GM19468 (cell line): ENCODE measurements around the gene LST1.

Experiments used
- ATAC-seq: cut with Tn5 transposase; IDR thresholded peaks from one replicate; pipeline ENCODE4 v1.9.1; 2021; ENCODE audit warnings: mild to moderate bottlenecking, moderate library complexity, moderate number of reproducible peaks; ENCODE audit not compliant: unreplicated experiment; ENCODE audit errors: extremely low read depth

LST1 gene

DNA sequence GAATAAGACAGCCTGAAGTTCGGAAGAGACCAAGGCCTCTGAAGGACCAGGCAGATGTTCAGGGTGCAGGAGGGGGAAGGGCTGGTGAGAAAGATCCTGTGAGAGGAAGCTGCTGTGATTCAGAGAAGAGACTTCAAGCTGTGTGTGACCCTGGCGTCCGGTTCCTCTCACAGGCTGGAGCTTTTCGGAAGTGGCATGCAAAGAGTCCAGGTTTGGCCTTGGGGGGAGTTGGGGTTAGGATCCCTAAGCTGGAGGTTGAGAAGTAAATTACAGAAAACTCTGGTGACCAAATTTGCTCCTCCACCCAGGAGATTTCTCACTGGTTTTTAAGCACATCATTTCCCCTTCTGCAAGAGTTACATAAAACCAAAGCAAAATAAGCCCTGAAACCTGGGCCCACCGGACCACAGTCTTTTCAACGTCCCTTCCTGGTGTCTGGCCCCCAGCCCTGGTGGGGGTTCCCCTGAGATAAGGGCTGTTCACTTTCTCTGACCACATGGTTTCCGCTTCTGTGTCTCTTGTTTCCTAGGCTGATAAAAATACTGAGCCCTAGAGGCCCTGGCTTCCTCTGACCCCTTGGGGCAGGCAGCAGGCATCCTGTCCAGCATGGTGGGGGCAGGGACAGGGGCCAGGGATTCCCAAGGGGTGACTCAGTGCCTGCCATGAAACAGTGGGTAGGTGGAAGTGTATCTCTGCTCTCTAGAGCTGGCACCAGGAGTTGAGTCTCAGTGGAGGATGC, 25.9 kb upstream of the LST1 start:
- ATAC-seq = peak; percentile 51

DNA sequence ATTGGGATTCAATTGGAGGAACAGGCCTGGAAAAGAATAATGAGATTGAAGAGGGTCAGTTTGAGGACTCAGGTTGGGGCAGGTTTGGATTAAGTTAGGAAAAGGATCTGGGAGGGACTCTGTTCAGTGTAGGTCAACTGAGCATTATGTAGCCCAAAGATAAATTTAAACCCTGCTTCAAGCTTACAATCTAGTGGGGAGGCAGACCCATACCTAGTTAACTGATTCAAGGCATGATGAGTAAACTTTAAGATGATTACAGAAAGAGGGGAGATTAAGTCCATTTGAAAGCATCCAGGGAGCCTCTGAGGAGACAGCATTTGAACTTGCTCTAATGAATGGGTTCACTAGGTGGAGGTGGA, 25.4 kb upstream of the LST1 start:
- no peak for ATAC-seq

DNA sequence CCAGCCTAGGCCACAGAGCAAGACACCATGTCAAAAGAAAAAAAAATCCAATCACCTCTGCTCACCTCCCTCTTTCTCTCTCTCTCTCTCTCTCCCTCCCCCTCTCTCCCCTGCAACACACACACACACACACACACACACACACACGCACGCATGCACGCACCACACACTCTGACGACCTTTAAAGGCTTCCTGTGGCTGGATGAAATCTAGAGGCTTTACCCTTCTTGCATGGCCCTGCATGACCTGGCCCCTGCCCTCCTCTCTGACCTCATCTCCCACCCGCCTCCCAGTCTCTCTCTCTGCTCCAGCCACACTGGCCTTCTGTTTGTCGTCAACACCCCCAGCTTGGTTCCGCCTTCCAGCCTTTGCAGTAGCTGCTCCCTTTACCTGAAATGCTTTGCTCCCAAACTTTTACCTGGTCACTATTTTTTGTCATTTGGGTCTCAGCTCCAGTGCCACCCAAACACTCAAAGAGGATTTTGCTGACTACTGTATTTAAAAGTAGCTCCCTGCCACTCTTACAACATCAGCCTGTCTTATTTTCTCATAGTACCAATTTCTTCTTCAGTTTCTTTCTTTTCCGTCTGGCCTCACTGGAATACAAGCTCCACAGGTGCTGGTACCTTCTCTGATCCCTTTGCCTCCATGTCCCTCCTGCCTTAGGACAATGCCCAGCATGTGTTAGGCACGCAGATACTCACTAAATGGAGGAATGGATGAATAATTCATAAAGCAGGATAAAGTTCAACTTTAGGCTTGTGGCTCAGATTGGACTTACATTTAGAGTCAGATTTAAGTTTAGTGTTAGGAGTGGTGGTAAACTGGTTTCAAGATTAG, 18.3 kb upstream of the LST1 start:
- no peak for ATAC-seq

DNA sequence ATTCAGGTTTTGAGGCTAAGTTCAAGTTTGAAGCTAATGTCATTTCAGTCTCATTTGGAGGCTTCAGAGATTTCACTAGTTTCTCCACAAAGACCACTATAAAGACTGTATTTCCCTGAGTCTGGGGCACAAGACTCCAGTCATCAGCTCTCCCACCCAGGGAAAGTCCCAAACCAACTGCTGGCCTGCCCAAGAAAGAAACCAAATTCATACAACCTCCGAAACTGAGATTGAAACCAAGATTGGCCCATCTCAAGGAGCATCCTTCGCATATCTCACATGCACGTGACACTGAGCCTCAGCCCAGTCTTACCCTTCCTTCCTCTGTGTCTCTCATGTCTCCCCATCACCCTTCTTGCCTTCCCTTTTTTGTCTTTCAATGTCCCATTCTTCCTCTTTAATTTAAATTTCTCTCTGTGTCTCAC, 17.5 kb upstream of the LST1 start:
- ATAC-seq = peak; percentile 67

DNA sequence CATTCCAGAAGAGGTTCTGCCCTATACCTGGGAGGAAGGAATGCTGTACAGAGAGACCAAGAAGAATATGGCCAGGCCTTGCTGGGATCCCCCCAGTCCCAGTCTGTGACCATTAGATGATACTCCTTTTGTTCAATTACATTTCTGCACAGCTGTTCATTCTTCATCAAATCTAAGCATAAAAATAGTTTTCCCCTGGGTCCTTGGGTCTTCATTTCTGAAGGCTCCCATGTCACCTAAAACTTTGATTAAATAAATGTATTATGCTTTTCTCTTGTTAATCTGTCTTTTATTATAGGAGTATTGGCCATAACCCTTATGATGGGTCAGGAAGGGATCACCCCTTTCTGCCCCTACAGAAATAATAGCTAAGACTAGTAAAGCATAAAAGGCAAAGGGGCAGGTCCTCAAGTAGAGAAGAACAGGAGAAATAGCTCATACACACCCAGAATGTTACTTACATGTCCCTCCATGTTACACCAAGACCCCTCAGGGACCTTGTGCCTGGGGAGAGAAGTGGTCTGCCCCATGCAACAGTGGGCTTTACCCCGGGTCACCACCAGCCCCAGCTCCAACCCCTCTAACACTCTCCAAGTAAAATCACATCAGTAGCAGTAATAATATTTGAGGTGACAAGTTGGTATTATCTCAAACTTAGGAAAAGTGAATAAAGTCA, 16.1 kb upstream of the LST1 start:
- no peak for ATAC-seq

DNA sequence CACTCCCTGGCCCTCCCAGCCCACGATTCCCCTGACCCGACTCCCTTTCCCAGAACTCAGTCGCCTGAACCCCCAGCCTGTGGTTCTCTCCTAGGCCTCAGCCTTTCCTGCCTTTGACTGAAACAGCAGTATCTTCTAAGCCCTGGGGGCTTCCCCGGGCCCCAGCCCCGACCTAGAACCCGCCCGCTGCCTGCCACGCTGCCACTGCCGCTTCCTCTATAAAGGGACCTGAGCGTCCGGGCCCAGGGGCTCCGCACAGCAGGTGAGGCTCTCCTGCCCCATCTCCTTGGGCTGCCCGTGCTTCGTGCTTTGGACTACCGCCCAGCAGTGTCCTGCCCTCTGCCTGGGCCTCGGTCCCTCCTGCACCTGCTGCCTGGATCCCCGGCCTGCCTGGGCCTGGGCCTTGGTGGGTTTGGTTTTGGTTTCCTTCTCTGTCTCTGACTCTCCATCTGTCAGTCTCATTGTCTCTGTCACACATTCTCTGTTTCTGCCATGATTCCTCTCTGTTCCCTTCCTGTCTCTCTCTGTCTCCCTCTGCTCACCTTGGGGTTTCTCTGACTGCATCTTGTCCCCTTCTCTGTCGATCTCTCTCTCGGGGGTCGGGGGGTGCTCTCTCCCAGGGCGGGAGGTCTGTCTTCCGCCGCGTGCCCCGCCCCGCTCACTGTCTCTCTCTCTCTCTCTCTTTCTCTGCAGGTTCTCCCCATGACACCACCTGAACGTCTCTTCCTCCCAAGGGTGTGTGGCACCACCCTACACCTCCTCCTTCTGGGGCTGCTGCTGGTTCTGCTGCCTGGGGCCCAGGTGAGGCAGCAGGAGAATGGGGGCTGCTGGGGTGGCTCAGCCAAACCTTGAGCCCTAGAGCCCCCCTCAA, 13.8 kb upstream of the LST1 start, which contains the start of gene LTA:
TSS of gene LTA (plus strand) at position 249 of the 871 bp plus-strand sequence. CDS start at position 703, 454 bp downstream.
- no peak for ATAC-seq

DNA sequence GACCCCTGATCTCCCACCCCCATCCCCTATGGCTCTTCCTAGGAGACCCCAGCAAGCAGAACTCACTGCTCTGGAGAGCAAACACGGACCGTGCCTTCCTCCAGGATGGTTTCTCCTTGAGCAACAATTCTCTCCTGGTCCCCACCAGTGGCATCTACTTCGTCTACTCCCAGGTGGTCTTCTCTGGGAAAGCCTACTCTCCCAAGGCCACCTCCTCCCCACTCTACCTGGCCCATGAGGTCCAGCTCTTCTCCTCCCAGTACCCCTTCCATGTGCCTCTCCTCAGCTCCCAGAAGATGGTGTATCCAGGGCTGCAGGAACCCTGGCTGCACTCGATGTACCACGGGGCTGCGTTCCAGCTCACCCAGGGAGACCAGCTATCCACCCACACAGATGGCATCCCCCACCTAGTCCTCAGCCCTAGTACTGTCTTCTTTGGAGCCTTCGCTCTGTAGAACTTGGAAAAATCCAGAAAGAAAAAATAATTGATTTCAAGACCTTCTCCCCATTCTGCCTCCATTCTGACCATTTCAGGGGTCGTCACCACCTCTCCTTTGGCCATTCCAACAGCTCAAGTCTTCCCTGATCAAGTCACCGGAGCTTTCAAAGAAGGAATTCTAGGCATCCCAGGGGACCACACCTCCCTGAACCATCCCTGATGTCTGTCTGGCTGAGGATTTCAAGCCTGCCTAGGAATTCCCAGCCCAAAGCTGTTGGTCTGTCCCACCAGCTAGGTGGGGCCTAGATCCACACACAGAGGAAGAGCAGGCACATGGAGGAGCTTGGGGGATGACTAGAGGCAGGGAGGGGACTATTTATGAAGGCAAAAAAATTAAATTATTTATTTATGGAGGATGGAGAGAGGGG, 12.6 kb upstream of the LST1 start:
- no peak for ATAC-seq

DNA sequence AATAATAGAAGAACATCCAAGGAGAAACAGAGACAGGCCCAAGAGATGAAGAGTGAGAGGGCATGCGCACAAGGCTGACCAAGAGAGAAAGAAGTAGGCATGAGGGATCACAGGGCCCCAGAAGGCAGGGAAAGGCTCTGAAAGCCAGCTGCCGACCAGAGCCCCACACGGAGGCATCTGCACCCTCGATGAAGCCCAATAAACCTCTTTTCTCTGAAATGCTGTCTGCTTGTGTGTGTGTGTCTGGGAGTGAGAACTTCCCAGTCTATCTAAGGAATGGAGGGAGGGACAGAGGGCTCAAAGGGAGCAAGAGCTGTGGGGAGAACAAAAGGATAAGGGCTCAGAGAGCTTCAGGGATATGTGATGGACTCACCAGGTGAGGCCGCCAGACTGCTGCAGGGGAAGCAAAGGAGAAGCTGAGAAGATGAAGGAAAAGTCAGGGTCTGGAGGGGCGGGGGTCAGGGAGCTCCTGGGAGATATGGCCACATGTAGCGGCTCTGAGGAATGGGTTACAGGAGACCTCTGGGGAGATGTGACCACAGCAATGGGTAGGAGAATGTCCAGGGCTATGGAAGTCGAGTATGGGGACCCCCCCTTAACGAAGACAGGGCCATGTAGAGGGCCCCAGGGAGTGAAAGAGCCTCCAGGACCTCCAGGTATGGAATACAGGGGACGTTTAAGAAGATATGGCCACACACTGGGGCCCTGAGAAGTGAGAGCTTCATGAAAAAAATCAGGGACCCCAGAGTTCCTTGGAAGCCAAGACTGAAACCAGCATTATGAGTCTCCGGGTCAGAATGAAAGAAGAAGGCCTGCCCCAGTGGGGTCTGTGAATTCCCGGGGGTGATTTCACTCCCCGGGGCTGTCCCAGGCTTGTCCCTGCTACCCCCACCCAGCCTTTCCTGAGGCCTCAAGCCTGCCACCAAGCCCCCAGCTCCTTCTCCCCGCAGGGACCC, 11.7 kb upstream of the LST1 start:
- no peak for ATAC-seq

DNA sequence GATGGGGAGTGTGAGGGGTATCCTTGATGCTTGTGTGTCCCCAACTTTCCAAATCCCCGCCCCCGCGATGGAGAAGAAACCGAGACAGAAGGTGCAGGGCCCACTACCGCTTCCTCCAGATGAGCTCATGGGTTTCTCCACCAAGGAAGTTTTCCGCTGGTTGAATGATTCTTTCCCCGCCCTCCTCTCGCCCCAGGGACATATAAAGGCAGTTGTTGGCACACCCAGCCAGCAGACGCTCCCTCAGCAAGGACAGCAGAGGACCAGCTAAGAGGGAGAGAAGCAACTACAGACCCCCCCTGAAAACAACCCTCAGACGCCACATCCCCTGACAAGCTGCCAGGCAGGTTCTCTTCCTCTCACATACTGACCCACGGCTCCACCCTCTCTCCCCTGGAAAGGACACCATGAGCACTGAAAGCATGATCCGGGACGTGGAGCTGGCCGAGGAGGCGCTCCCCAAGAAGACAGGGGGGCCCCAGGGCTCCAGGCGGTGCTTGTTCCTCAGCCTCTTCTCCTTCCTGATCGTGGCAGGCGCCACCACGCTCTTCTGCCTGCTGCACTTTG, 10.7 kb upstream of the LST1 start, which contains the start of gene TNF:
TSS of gene TNF (plus strand) at position 231 of the 567 bp plus-strand sequence. CDS start at position 408, 177 bp downstream.
- ATAC-seq = no peak

DNA sequence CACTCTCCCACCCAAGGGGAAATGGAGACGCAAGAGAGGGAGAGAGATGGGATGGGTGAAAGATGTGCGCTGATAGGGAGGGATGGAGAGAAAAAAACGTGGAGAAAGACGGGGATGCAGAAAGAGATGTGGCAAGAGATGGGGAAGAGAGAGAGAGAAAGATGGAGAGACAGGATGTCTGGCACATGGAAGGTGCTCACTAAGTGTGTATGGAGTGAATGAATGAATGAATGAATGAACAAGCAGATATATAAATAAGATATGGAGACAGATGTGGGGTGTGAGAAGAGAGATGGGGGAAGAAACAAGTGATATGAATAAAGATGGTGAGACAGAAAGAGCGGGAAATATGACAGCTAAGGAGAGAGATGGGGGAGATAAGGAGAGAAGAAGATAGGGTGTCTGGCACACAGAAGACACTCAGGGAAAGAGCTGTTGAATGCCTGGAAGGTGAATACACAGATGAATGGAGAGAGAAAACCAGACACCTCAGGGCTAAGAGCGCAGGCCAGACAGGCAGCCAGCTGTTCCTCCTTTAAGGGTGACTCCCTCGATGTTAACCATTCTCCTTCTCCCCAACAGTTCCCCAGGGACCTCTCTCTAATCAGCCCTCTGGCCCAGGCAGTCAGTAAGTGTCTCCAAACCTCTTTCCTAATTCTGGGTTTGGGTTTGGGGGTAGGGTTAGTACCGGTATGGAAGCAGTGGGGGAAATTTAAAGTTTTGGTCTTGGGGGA, 10.0 kb upstream of the LST1 start:
- no peak for ATAC-seq

DNA sequence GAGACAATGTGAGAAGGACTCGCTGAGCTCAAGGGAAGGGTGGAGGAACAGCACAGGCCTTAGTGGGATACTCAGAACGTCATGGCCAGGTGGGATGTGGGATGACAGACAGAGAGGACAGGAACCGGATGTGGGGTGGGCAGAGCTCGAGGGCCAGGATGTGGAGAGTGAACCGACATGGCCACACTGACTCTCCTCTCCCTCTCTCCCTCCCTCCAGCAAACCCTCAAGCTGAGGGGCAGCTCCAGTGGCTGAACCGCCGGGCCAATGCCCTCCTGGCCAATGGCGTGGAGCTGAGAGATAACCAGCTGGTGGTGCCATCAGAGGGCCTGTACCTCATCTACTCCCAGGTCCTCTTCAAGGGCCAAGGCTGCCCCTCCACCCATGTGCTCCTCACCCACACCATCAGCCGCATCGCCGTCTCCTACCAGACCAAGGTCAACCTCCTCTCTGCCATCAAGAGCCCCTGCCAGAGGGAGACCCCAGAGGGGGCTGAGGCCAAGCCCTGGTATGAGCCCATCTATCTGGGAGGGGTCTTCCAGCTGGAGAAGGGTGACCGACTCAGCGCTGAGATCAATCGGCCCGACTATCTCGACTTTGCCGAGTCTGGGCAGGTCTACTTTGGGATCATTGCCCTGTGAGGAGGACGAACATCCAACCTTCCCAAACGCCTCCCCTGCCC, 9.0 kb upstream of the LST1 start:
- no peak for ATAC-seq

DNA sequence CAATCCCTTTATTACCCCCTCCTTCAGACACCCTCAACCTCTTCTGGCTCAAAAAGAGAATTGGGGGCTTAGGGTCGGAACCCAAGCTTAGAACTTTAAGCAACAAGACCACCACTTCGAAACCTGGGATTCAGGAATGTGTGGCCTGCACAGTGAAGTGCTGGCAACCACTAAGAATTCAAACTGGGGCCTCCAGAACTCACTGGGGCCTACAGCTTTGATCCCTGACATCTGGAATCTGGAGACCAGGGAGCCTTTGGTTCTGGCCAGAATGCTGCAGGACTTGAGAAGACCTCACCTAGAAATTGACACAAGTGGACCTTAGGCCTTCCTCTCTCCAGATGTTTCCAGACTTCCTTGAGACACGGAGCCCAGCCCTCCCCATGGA, 8.5 kb upstream of the LST1 start:
- no peak for ATAC-seq

DNA sequence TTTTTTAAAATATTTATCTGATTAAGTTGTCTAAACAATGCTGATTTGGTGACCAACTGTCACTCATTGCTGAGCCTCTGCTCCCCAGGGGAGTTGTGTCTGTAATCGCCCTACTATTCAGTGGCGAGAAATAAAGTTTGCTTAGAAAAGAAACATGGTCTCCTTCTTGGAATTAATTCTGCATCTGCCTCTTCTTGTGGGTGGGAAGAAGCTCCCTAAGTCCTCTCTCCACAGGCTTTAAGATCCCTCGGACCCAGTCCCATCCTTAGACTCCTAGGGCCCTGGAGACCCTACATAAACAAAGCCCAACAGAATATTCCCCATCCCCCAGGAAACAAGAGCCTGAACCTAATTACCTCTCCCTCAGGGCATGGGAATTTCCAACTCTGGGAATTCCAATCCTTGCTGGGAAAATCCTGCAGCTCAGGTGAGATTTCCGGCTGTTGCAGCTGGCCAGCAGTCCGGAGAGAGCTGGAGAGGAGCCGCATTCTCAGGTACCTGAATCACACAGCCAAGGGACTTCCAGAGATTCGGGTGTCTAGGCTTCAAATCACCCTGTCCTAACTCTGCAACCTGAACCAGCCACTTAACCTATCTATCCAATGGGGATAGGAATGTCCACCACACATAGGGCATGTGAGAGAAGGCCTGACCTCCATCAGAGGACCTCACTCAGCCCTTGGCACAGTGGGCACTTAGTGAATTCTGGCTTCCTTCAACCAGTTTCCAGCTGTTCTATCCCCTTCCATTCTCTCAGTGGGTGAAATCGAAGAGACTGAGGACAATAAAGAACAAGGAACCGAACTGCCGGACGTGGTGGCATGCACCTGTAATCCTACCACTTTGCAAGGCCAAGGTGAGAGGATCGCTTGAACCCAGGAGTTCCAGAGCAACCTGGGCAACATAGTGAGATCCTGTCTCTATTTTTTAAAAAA, 7.6 kb upstream of the LST1 start:
- ATAC-seq = no peak

DNA sequence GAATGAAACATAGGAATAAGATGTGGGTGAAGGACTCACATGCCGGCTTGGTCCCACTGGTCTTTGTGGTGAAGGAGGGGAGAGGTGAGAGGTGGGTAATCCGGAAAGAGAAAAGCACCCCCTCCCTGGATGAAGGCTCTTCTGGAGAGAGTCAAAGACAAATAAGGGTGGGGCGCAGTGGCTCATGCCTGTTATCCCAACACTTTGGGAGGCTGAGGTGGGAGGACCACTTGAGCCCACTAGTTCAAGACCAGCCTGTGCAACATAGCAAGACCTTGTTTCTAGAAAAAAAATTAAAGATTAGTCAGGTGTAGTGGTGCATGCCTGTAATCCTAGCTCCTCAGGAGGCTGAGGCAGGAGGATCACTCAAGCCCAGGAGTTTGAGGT, 7.0 kb upstream of the LST1 start:
- ATAC-seq = no peak
